Transverse colon (tissue), 4 donors: ENCODE data around the gene CILP. TPM values are rescaled to one million over a fixed set of nuclear protein-coding genes. Genes with fewer than 3 reads are reported as not detected.

ENCODE experiments used
- DNase-seq: peaks from one replicate; pipeline ENCODE4 v3.0.0-alpha.2; 2019
- H3K27ac ChIP-seq, 4 donors: fragments of 200-600 bp; sonication (generic); 2 replicates each; pipeline ENCODE4 v1.5.1; 2016 to 2018; ENCODE audit warnings: inconsistent platforms in 4 of 4
- H3K27me3 ChIP-seq: fragments of 200-600 bp; sonication (generic); 2 replicates; pipeline ENCODE4 v1.5.1; 2017; ENCODE audit warnings: inconsistent platforms
- H3K36me3 ChIP-seq, 4 donors: fragments of 200-600 bp; sonication (generic); 2 replicates each; pipeline ENCODE4 v1.5.1; 2017 to 2019; ENCODE audit warnings: inconsistent platforms in 4 of 4
- H3K4me1 ChIP-seq, 4 donors: fragments of 200-600 bp; sonication (generic); 2 replicates each; pipeline ENCODE4 v1.5.1; 2017 to 2020; ENCODE audit warnings: inconsistent platforms in 4 of 4
- H3K4me3 ChIP-seq, 4 donors: fragments of 200-600 bp; sonication (generic); 1 replicate in 1 of 4; 2 replicates in 3 of 4; pipeline versions ENCODE4 v1.5.1 to v1.6.1; 2017 to 2019; ENCODE audit warnings: inconsistent platforms in 4 of 4
- H3K9me3 ChIP-seq, 2 donors: fragments of 200-600 bp; sonication (generic); 2 replicates each; pipeline ENCODE4 v1.5.1; 2017 to 2019; ENCODE audit warnings: inconsistent platforms in 2 of 2
- EP300 ChIP-seq: sonication (generic); formaldehyde crosslinking; IDR thresholded peaks from one replicate; pipeline ENCODE4 v1.6.1; 2017; ENCODE audit warnings: antibody characterized with exemption, low read depth
- POLR2A ChIP-seq: fragments of 450-650 bp; IDR thresholded peaks from one replicate; pipeline ENCODE4 v1.6.1; 2016; ENCODE audit warnings: antibody characterized with exemption, mild to moderate bottlenecking, moderate library complexity
- POLR2AphosphoS5 ChIP-seq, 3 donors: sonication (generic); formaldehyde crosslinking; IDR thresholded peaks; one replicate each; pipeline ENCODE4 v1.6.1; 2016; ENCODE audit warnings: antibody characterized with exemption in 3 of 3
- WGBS, 2 donors: methylation state at CpG; one replicate each; pipeline ENCODE4 v1.1.5; 2018; ENCODE audit warnings: low coverage in 1 of 2; 5-methylcytosine and 5-hydroxymethylcytosine counted together
- in situ Hi-C, 4 donors: fragments of 200-750 bp; cut with MboI; loops; one replicate each; pipeline versions ENCODE4 v1.15.0 to v1.15.1; 2017; ENCODE audit warnings: low sequenced_read_pairs in 3 of 4, low pct_ligation_motif_present in 1 of 4, low pct_unique_long_range_greater_than_20kb in 1 of 4
- intact Hi-C: fragments of 100-400 bp; cut with DNase I; formaldehyde crosslinking; loops from one replicate; pipeline ENCODE4 v1.15.1; 2023; ENCODE audit warnings: low total_unique reads
- total RNA-seq, 4 donors: library from RNA; depleted of rRNA; stranded (reverse); fragments of >200 nt; gene quantifications; one replicate each; pipeline ENCODE4 v1.1.0, GENCODE V29; 2016
- TF ChIP-seq, protein P1 (sequence below), 5 experiments: fragments of 200-600 bp in 3 of 5; fragments of 450-650 bp in 2 of 5; sonication (generic) in 3 of 5; IDR thresholded peaks; 1 replicate in 2 of 5; 2 replicates in 3 of 5; pipeline ENCODE4 v1.5.1; 2016 to 2017; ENCODE audit warnings: antibody characterized with exemption in 5 of 5, inconsistent platforms in 3 of 5, mild to moderate bottlenecking in 2 of 5, moderate library complexity in 1 of 5

Gene CILP
- total RNA-seq, 4 donors from 2014 or later = 8.1 to 89.6 (median 18.5) TPM

DNA sequence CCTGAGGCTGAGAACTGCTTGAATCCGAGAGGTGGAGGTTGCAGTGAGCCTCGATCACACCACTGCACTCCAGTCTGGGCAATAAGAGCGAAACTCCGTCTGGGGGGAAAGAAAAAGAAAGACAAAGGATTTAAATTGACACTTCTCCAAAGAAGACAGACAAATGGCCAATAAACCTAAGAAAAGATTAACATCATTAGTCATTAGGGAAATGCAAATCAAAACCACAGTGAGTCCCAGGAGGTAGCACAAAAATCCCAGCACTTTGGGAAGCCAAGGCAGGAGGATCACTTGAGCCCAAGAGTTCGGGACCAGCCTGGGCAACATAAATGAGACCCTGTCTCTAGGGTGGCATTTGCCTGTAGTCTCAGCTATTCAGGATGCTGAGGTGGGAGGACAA lies 38.7 kb downstream of the CILP start:
- no peaks in the 10 kb centered on the region for H3K9me3 ChIP-seq
- intact Hi-C loops (no loop called here), in situ Hi-C loops (no loop called here)
- DNase-seq = no peak
- peaks cover 0 to 48% (median 20%) of the 10 kb centered on the region in 4 donors for H3K36me3 ChIP-seq
- no peaks in the 10 kb centered on the region for H3K4me1 ChIP-seq
- H3K4me3 ChIP-seq = no peak overlapping the region
- no peak overlapping the region for H3K27ac ChIP-seq
- 83 to 91% methylated on average over 4 to 5 of the region's 5 CpGs for WGBS, 2 donors
- TF ChIP-seq, protein P1, sequence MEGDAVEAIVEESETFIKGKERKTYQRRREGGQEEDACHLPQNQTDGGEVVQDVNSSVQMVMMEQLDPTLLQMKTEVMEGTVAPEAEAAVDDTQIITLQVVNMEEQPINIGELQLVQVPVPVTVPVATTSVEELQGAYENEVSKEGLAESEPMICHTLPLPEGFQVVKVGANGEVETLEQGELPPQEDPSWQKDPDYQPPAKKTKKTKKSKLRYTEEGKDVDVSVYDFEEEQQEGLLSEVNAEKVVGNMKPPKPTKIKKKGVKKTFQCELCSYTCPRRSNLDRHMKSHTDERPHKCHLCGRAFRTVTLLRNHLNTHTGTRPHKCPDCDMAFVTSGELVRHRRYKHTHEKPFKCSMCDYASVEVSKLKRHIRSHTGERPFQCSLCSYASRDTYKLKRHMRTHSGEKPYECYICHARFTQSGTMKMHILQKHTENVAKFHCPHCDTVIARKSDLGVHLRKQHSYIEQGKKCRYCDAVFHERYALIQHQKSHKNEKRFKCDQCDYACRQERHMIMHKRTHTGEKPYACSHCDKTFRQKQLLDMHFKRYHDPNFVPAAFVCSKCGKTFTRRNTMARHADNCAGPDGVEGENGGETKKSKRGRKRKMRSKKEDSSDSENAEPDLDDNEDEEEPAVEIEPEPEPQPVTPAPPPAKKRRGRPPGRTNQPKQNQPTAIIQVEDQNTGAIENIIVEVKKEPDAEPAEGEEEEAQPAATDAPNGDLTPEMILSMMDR (IDR thresholded peaks at IDR 0.05) = no peak
- TF ChIP-seq POLR2A (no peak), EP300 (no peak), POLR2AphosphoS5 (IDR thresholded peaks at IDR 0.05) (no peak)
- H3K27me3 ChIP-seq = no peaks in the 10 kb centered on the region

DNA sequence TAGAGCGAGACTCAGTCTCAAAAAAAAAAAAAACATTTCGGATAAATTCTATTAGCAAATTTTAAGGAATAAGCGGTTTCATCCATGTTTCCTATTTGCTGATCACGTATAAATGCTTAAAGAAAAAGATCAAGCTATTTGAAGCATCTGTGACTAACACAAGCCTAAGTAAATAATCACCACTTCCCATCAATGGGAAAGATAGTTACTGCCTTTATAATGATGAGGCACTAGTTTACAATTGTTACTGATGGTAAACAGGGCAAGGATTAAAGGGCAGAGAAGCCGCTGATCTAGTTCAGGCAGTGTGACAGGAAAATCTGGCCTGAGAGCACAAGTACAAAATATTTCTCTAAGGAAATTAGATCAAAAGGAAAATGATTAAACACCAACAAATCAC lies 39.8 kb downstream of the CILP start:
- no peaks in the 10 kb centered on the region for H3K9me3 ChIP-seq
- TF ChIP-seq POLR2AphosphoS5 (IDR thresholded peaks at IDR 0.05) = no peak
- no peak for TF ChIP-seq EP300
- TF ChIP-seq POLR2A = no peak
- TF ChIP-seq, protein P1 (IDR thresholded peaks at IDR 0.05) = no peak
- no peak overlapping the region for H3K4me3 ChIP-seq
- in situ Hi-C loops = no loop called here
- H3K27me3 ChIP-seq = no peaks in the 10 kb centered on the region
- WGBS, 2 donors = 94 to 98% methylated on average over 4 to 5 of the region's 5 CpGs
- H3K4me1 ChIP-seq = no peaks in the 10 kb centered on the region
- H3K27ac ChIP-seq = no peak overlapping the region
- intact Hi-C loops = no loop called here
- no peak for DNase-seq
- H3K36me3 ChIP-seq = peaks cover 0 to 47% (median 18%) of the 10 kb centered on the region in 4 donors

DNA sequence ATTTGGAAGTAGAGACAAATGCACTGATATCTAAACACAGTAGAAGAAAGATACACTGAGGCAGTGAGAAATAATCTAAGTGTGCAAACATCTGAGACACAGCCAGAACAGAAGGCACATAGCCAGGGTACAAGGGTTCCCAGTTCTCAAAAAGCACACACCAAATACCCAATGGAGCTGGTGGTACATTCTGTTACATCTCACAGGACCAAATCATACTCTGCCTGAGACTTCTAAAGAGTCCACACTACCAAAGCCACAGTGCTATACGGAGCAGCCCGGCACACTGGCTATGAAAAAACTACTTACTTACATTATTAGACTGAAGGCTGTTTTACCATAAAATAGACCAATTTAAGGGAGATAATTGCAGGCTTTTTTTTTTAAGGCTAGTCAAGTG lies 45.4 kb downstream of the CILP start:
- no peak overlapping the region for H3K4me3 ChIP-seq
- TF ChIP-seq EP300 (no peak), POLR2A (no peak), POLR2AphosphoS5 (IDR thresholded peaks at IDR 0.05) (no peak)
- TF ChIP-seq, protein P1 (IDR thresholded peaks at IDR 0.05) = no peak
- H3K4me1 ChIP-seq = no peaks in the 10 kb centered on the region
- intact Hi-C loops = no loop called here
- 95 to 100% methylated on average over 2 of the region's 2 CpGs for WGBS, 2 donors
- H3K27ac ChIP-seq = no peak overlapping the region
- no peak for DNase-seq
- no peaks in the 10 kb centered on the region for H3K9me3 ChIP-seq
- peaks cover 0 to 55% (median 12%) of the 10 kb centered on the region in 4 donors for H3K36me3 ChIP-seq
- in situ Hi-C loops = no loop called here
- no peaks in the 10 kb centered on the region for H3K27me3 ChIP-seq

DNA sequence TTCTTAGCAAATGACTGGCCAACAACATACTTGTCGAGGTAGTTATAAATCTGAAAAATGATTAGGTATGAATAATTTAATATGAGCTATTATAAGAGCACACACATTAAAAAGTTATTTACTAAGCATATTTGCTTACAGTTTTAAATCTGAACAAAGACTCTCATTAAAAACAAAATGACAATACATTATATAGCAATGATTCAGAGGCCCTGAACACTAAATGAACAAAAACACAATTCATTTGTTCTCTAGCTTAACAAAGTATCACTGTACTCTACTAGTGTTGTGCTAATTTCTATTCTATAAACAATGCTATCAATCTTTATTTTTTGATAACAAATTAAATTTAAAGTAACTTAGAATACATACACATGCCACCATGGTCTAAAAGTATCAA lies 47.1 kb downstream of the CILP start:
- Histone ChIP-seq H3K4me1 (no peaks in the 10 kb centered on the region), H3K27me3 (no peaks in the 10 kb centered on the region), H3K36me3 (peaks cover 0 to 44% (median 9%) of the 10 kb centered on the region in 4 donors), H3K4me3 (no peak overlapping the region), H3K9me3 (no peaks in the 10 kb centered on the region), H3K27ac (no peak overlapping the region)
- intact Hi-C loops = no loop called here
- TF ChIP-seq POLR2A (no peak), POLR2AphosphoS5 (IDR thresholded peaks at IDR 0.05) (no peak), EP300 (no peak)
- TF ChIP-seq, protein P1 (IDR thresholded peaks at IDR 0.05) = no peak
- DNase-seq = no peak
- in situ Hi-C loops = no loop called here
- WGBS, 2 donors = 76 to 78% methylated on average over 1 of the region's 1 CpG
